Adrenal gland (tissue), 12 donors: ENCODE measurements around the gene ST8SIA5. TPM values are rescaled to one million over a fixed set of nuclear protein-coding genes. Genes with fewer than 3 reads are reported as not detected.

Source experiments
- DNase-seq, 7 donors: peaks; one replicate each; pipeline ENCODE4 v3.0.0-alpha.2; 2019 to 2020
- H3K27ac ChIP-seq, 5 donors: fragments of 200-600 bp; sonication (generic) in 4 of 5; 1 replicate in 3 of 5; 2 replicates in 2 of 5; pipeline versions ENCODE4 v1.5.1 to v1.8.0; 2016 to 2020; ENCODE audit warnings: mild to moderate bottlenecking in 1 of 5
- H3K27me3 ChIP-seq: fragments of 200-600 bp; 2 replicates; pipeline ENCODE4 v1.8.0; 2021
- H3K36me3 ChIP-seq, 2 donors: fragments of 200-600 bp; replicated peaks in 1 of 2; 1 replicate in 1 of 2; 2 replicates in 1 of 2; pipeline versions ENCODE4 v1.5.1 to v1.8.0; 2018 to 2022
- H3K4me1 ChIP-seq, 2 donors: fragments of 200-600 bp; replicated peaks in 1 of 2; 1 replicate in 1 of 2; 2 replicates in 1 of 2; pipeline versions ENCODE4 v1.5.1 to v1.8.0; 2018 to 2021
- H3K4me3 ChIP-seq, 4 donors: fragments of 200-600 bp; sonication (generic) in 3 of 4; one replicate each; pipeline ENCODE4 v1.5.1; 2016 to 2018
- H3K9me3 ChIP-seq, 3 donors: fragments of 200-600 bp; sonication (generic) in 1 of 3; replicated peaks in 1 of 3; 1 replicate in 2 of 3; 2 replicates in 1 of 3; pipeline versions ENCODE4 v1.5.1 to v1.8.0; 2016 to 2021
- CTCF ChIP-seq, 6 experiments: fragments of 450-650 bp in 4 of 6; fragments of 200-600 bp in 2 of 6; sonication (generic) in 1 of 6; IDR thresholded peaks; 1 replicate in 5 of 6; 2 replicates in 1 of 6; pipeline versions ENCODE4 v1.5.1 to v1.8.0; 2016 to 2021; ENCODE audit warnings: antibody characterized with exemption in 6 of 6, mild to moderate bottlenecking in 2 of 6, moderate library complexity in 1 of 6
- POLR2A ChIP-seq, 2 donors: fragments of 450-650 bp; IDR thresholded peaks; one replicate each; pipeline ENCODE4 v1.6.1; 2017; ENCODE audit warnings: antibody characterized with exemption in 2 of 2, mild to moderate bottlenecking in 2 of 2, moderate library complexity in 1 of 2
- WGBS, 4 donors: extraction: QIAGEN DNeasy Blood & Tissue Kit in 2 of 4; methylation state at CpG; one replicate each; pipeline versions ENCODE4 v1.1.5 to v1.1.7; 2013 to 2017; 5-methylcytosine and 5-hydroxymethylcytosine counted together
- intact Hi-C, 2 donors: fragments of 100-400 bp; cut with DNase I; formaldehyde crosslinking; loops; one replicate each; pipeline versions ENCODE4 v1.14.1 to v1.15.0; 2022 to 2023
- polyA plus RNA-seq, 3 donors: library from polyadenylated mRNA; stranded (reverse); fragments of 200-250 nt in 2 of 3; fragments of 350-450 nt in 1 of 3; fragmentation: Illumina TruSeq in 1 of 3; extraction: RNeasy Lipid Tissue Mini Kit (QIAGEN cat#74804) in 1 of 3; gene quantifications; one replicate each; pipeline ENCODE4 v1.2.3, GENCODE V29; 2013 to 2014
- total RNA-seq, 9 donors: library from RNA; depleted of rRNA in 4 of 9; stranded (reverse); fragments of >200 nt in 4 of 9; fragments of 120-200 nt in 1 of 9; fragmentation: NEBNext Ultra II Directional in 1 of 9; extraction: Animal tissue kit (Norgen Biotek cat#: 25700) in 1 of 9; gene quantifications; one replicate each; pipeline versions ENCODE4 v1.1.0 to v1.2.4, GENCODE V29; 2013 to 2023
- donor health status: healthy with polysubstance abuse.
- donor health status: Bipolar disorder and iron deficiency.
- donor health status: DM: yes; HTN: yes; CAD: no.
- donor health status: DM: no; HTN: no; CAD: no.
- donor health status: DM: no; HTN: no; CAD: no.
- donor health status: DM: yes; HTN: yes; CAD: no.

ST8SIA5 gene
- total and polyA plus RNA-seq, 12 donors, result 8.9 to 77.5 (median 23.9) TPM

- no peaks in the 10 kb centered on the region for H3K9me3 ChIP-seq
- intact Hi-C loops, result loop anchor here in 1 of 2 donors (10.0 kb wide), 2 partner anchors 46 to 76 kb away; no protein-coding TSS in a partner anchor
- H3K4me1 ChIP-seq, result peaks cover 9 to 24% of the 10 kb centered on the region in 2 donors
- TF ChIP-seq CTCF (IDR thresholded peaks at IDR 0.05) (no peak), POLR2A (IDR thresholded peaks at IDR 0.05) (no peak)
- DNase-seq, result peak in 6 of 7 donors; percentile 26 to 73 (median 44)
- H3K27ac ChIP-seq, result peak overlapping the region in 2 of 5 donors; percentile 61 to 82
- no peaks in the 10 kb centered on the region for H3K36me3 ChIP-seq
- no peaks in the 10 kb centered on the region for H3K27me3 ChIP-seq
- 48 to 64% (median 55%) methylated on average over 6 of the region's 6 CpGs for WGBS, 4 donors
- H3K4me3 ChIP-seq, result no peak overlapping the region
Observed at GRCh38 chr18:46750626-46751025, 6.2 kb downstream of the ST8SIA5 start.

DNA sequence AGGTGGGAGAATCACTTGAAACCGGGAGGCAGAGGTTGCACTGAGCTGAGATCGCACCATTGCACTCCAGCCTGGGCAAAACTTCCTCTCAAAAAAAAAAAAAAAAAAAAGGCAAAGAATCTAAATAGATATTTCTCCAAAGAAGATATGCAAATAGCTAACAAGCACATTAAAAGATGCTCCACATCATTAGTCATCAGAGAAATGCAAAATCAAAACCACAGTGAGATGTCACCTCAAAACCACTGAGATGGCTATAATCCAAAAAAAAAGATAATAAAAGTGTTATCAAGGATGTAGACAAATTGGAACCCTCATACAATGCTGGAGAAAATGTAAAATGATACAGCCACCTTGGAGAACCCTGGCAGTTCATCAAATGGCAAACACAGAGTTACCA is 8.4 kb downstream of the ST8SIA5 start:
- Histone ChIP-seq H3K36me3 (no peaks in the 10 kb centered on the region), H3K9me3 (no peaks in the 10 kb centered on the region), H3K27ac (no peak overlapping the region), H3K27me3 (no peaks in the 10 kb centered on the region), H3K4me1 (peaks cover 4 to 15% of the 10 kb centered on the region in 2 donors), H3K4me3 (no peak overlapping the region)
- TF ChIP-seq CTCF (IDR thresholded peaks at IDR 0.05) (no peak), POLR2A (IDR thresholded peaks at IDR 0.05) (no peak)
- intact Hi-C loops, result no loop called here
- DNase-seq, result no peak
- 76 to 91% (median 88%) methylated on average over 2 of the region's 2 CpGs for WGBS, 4 donors

GRCh38 chr18:46740046-46740445 is 16.8 kb downstream of the ST8SIA5 start:
- no peak overlapping the region for H3K27ac ChIP-seq
- no peaks in the 10 kb centered on the region for H3K36me3 ChIP-seq
- no peak for TF ChIP-seq CTCF (IDR thresholded peaks at IDR 0.05)
- TF ChIP-seq POLR2A (IDR thresholded peaks at IDR 0.05), result no peak
- no peaks in the 10 kb centered on the region for H3K9me3 ChIP-seq
- H3K4me1 ChIP-seq, result peaks cover 0 to 6% of the 10 kb centered on the region in 2 donors
- DNase-seq, result no peak
- no peak overlapping the region for H3K4me3 ChIP-seq
- no peaks in the 10 kb centered on the region for H3K27me3 ChIP-seq
- intact Hi-C loops, result no loop called here
- 50 to 58% (median 53%) methylated on average over 2 of the region's 2 CpGs for WGBS, 4 donors

GRCh38 chr18:46738491-46738890 is 18.4 kb downstream of the ST8SIA5 start:
- 56 to 76% (median 63%) methylated on average over 7 of the region's 7 CpGs for WGBS, 4 donors
- TF ChIP-seq POLR2A (IDR thresholded peaks at IDR 0.05) (no peak), CTCF (IDR thresholded peaks at IDR 0.05) (no peak)

More at GRCh38 chr18:46738491-46738890, 18.4 kb downstream of the ST8SIA5 start:
- H3K4me3 ChIP-seq, result no peak overlapping the region
- H3K27me3 ChIP-seq, result no peaks in the 10 kb centered on the region
- H3K36me3 ChIP-seq, result no peaks in the 10 kb centered on the region
- no peak overlapping the region for H3K27ac ChIP-seq
- DNase-seq, result no peak
- H3K9me3 ChIP-seq, result no peaks in the 10 kb centered on the region
- H3K4me1 ChIP-seq, result peaks cover 0 to 6% of the 10 kb centered on the region in 2 donors
- intact Hi-C loops, result no loop called here
